ENCODE data around the gene AGO1. TPM values are rescaled to one million over a fixed set of nuclear protein-coding genes. Genes with fewer than 3 reads are reported as not detected.
A peak's percentile ranks its signal among the peaks of the same experiment; 100 is the strongest.

Gene AGO1
- total and polyA plus RNA-seq, 10 of the 15 experiments (the other 5 are each of a cell fraction or from before 2014, with no cell fraction given), result 1.8 to 24.0 (median 8.1) TPM

- no peak for TF ChIP-seq RELA (IDR thresholded peaks at IDR 0.05; ENCODE audit: borderline replicate concordance, partially characterized antibody)
- TF ChIP-seq BMI1 (IDR thresholded peaks at IDR 0.05; ENCODE audit: borderline replicate concordance), result no peak
- no peak for TF ChIP-seq CHD4 (IDR thresholded peaks at IDR 0.05)
- no peak for TF ChIP-seq RELB (IDR thresholded peaks at IDR 0.05; ENCODE audit: low read depth)
- TF ChIP-seq IKZF1 (conservative IDR thresholded peaks at IDR 0.05), result peak; percentile 33; the same call in 1 of the 2 replicates
- TF ChIP-seq EED (IDR thresholded peaks at IDR 0.05; ENCODE audit: low read depth), result no peak
Observed at GRCh38 chr1:35886577-35887431, 3.8 kb downstream of the AGO1 start (continued).

- Histone ChIP-seq H2AFZ (ENCODE audit: control insufficient read depth, low read depth, low read length) (no peak overlapping the region), H3K9me3 (replicated peaks; ENCODE audit: control insufficient read depth, insufficient read depth, low read length) (no peaks in the 10 kb centered on the region), H3K79me2 (ENCODE audit: control insufficient read depth, insufficient read depth, low read length) (peaks cover 11% of the 10 kb centered on the region), H3K9ac (ENCODE audit: control insufficient read depth, insufficient read depth, low read length) (0 out of 2 replicates have a peak overlapping the region, but pooled peaks have one; percentile 6), H3K27ac (ENCODE audit: control insufficient read depth, insufficient read depth) (no peak overlapping the region; the same call in 1 of the 2 replicates), H4K20me1 (ENCODE audit: control insufficient read depth, insufficient read depth) (no peaks in the 10 kb centered on the region), H3K4me3 (peak overlapping the region; percentile 25; the same call in 1 of the 2 replicates), H3K36me3 (ENCODE audit: control insufficient read depth in 2 of 2, insufficient read depth in 2 of 2, low read length in 1 of 2) (peaks cover 0 to 2% of the 10 kb centered on the region in 2 experiments; a peak in 2 of 4 replicates), H3K27me3 (replicated peaks in 1 of 2; ENCODE audit: control insufficient read depth in 2 of 2, insufficient read depth in 2 of 2, low read length in 1 of 2) (no peaks in the 10 kb centered on the region), H3K4me1 (ENCODE audit: control insufficient read depth, insufficient read depth, low read length) (peaks cover 14% of the 10 kb centered on the region), H3K4me2 (ENCODE audit: control insufficient read depth, insufficient read depth) (peak overlapping the region; percentile 53; the same call in 1 of the 2 replicates)
- CTCF ChIA-PET, result interaction anchor here (0.6 to 1.5 kb wide), 6 partner anchors 9 to 248 kb away, joined by 3 to 4 read pairs (median 3); no protein-coding TSS in a partner anchor
- 95% methylated on average over 2 of the region's 2 CpGs for WGBS (ENCODE audit: insufficient coverage, insufficient replicate concordance, low lambda C conversion rate, missing lambda C conversion rate)
- RAD21 ChIA-PET (ENCODE audit: unreplicated experiment), result interaction anchor here (0.7 to 1.1 kb wide), 3 partner anchors 43 to 248 kb away, joined by 3 to 6 read pairs (median 3); partner anchors contain the start of gene AGO3
- FAIRE-seq (no peak), DNase-seq (ENCODE audit: low read depth, low spot score) (no peak), ATAC-seq (no peak)
- in situ Hi-C loops (cut with MboI) (no loop called here), intact Hi-C loops (cut with micrococcal nuclease; ENCODE audit: unreplicated experiment) (loop anchor here (10.0 kb wide), 1 partner anchor 197 kb away; the partner anchor contains the start of genes ADPRS and TEKT2)
- BruUV-seq (replicated peaks), result no TSS peak
- SMC1A ChIA-PET (ENCODE audit: uncharacterized antibody, unreplicated experiment), result interaction anchor here (0.6 to 1.6 kb wide), 5 partner anchors 8 to 44 kb away, joined by 3 to 8 read pairs (median 3); no protein-coding TSS in a partner anchor
- POLR2A ChIA-PET, result interaction anchor here (0.6 to 1.5 kb wide), 4 partner anchors 10 to 413 kb away, joined by 3 to 7 read pairs (median 4); partner anchors contain the start of gene AGO3
- no peak for TF ChIP-seq ZNF274 (IDR thresholded peaks at IDR 0.05; ENCODE audit: insufficient read depth, insufficient read length)
- no peak for TF ChIP-seq STAT3 (IDR thresholded peaks at IDR 0.05; ENCODE audit: low read depth, low read length)
- TF ChIP-seq RCOR1 (conservative IDR thresholded peaks at IDR 0.05; ENCODE audit: low read depth, low read length), result no peak
- no peak for TF ChIP-seq JUND (IDR thresholded peaks at IDR 0.05; ENCODE audit: low read depth, low read length)
- TF ChIP-seq KDM1A (IDR thresholded peaks at IDR 0.05; ENCODE audit: borderline replicate concordance), result no peak
- no peak for TF ChIP-seq WRNIP1 (IDR thresholded peaks at IDR 0.05; ENCODE audit: borderline replicate concordance, low read depth, low read length)
- no peak for TF ChIP-seq MTA3 (IDR thresholded peaks at IDR 0.05; ENCODE audit: borderline replicate concordance, low read length)
- no peak for TF ChIP-seq E2F8 (IDR thresholded peaks at IDR 0.05; ENCODE audit: low read depth, partially characterized antibody)
- TF ChIP-seq NFYA (IDR thresholded peaks at IDR 0.05; ENCODE audit: borderline replicate concordance, low read depth, low read length), result no peak
Observed at GRCh38 chr1:35887508-35887907, 4.5 kb downstream of the AGO1 start.
